GM19240 (cell line): ENCODE data around the gene HOXD8.

Experiments used
- DNase-seq: peaks from one replicate; pipeline ENCODE4 v3.0.0; 2011; ENCODE audit warnings: low spot score; ENCODE audit not compliant: insufficient read length

Gene HOXD8

DNA sequence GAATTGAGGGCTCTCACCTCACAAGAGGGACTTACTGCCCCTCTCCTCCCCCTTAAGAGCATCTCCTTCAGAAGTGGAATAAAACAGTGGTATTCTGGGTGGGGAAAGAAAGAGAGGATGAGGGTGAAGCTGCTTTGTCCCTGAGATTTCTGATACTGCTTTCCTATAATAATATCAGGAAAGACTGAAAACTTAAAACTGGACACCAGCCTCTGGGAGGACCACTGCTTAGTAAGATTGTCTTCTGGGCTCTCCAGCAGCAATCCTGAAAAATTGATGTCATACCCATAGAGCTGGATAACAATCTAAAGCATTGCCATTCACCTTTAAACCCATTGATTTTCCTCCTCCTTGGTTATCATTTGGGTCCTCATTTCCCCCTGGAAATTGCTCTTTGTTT, 17.1 kb downstream of the HOXD8 start:
- no peak for DNase-seq

DNA sequence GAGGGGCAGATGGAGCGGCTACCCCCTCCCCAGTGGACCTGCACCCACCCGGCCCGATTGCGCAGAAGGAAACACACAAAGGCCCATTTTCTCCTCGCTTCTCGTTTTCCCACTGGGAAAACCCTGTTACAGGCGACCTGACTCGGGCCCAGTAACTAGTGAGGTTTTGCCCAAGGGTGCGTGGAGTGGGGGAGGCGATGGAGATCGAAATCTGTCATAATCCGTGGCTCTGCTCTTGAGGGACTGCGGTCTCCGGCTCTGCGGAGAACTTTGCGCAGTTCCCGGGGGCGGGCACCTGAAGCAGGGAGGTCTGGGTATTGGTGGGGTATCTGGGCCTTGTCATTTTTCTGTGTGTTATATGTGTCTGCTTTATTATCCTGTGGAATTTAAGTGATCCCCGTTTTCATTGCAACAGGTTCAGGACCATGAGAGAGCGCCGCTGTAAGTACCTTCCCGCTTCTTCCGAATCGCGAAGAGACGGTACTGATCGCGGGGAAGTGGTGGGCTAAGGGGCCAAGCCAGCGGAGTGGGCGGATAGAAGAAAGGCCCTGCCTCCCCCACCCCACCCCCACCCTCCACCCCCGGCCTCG, 17.8 kb downstream of the HOXD8 start:
- DNase-seq: no peak

- no peak for DNase-seq
Measured at GRCh38 chr2:176147800-176148496, 18.4 kb downstream of the HOXD8 start.

GRCh38 chr2:176148751-176149421, 19.4 kb downstream of the HOXD8 start:
- no peak for DNase-seq

GRCh38 chr2:176149481-176149938, 20.0 kb downstream of the HOXD8 start:
- no peak for DNase-seq

DNA sequence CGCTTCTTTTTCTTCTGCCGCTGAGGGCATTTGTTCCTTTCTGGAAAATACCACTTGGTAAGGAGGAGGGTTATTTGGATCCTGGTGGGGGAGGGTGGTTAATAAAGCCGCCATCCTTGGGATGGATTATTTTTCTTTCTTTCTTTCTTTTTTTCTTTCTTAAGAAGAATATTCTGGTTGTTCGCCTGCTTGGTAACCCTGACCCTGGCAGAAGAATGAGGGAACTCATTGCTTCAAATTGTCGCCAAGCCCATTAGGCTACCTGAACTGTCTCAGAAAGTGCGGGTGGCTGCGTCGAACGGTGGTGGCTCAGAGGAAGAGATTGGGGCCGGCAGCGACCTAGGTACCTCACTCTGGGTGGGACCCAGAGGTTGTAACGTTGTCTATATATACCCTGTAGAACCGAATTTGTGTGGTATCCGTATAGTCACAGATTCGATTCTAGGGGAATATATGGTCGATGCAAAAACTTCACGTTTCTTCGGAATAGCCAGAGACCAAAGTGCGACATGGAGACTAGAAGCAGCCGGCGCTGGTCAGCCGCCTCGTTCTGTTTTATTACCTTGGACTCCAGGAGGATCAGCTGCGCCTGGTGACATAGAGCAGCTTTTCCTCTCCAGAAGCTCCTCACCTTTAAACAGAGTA, 20.6 kb downstream of the HOXD8 start:
- no peak for DNase-seq

DNA sequence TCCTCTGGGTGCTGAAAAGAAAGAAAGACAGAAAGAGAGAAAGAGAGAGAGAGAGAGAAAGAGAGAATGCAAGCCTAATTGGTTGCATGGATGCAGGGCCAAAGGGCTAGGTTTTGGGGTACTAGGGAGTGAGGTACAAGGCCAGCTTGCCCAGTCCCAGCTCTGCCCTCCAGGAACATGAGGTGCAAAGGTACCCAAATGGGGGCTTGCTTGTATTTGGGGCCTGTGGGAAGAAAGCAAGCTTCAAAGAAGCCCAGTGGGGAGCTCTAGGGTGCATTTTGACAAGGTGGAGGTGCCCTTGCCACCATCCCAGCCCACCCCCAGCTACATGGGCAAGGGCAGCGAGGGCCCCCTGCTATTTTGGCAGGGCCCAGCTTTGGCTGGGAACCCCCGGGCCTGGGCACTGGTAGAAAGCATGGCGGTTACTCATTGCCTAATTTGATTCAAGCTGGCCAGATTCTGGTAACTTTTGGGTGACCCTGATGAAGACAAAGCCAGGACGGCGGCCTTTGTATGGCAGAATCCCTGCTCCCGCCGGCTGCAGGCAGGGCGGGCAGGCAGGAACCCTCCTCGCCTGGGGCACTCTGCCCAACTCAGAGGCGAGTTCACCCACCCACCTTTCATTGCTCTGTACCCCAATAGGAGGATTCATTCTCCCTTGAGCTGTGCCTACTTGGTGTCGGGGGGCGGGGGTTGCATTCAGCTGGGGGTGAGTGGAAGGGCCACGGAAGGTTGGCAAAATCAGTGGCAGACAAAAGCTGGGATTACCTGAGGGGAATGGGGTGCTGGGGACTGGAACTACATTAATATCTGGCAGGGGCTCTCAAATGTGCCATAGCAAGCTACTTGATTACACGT, 21.3 kb downstream of the HOXD8 start:
- no peak for DNase-seq

DNA sequence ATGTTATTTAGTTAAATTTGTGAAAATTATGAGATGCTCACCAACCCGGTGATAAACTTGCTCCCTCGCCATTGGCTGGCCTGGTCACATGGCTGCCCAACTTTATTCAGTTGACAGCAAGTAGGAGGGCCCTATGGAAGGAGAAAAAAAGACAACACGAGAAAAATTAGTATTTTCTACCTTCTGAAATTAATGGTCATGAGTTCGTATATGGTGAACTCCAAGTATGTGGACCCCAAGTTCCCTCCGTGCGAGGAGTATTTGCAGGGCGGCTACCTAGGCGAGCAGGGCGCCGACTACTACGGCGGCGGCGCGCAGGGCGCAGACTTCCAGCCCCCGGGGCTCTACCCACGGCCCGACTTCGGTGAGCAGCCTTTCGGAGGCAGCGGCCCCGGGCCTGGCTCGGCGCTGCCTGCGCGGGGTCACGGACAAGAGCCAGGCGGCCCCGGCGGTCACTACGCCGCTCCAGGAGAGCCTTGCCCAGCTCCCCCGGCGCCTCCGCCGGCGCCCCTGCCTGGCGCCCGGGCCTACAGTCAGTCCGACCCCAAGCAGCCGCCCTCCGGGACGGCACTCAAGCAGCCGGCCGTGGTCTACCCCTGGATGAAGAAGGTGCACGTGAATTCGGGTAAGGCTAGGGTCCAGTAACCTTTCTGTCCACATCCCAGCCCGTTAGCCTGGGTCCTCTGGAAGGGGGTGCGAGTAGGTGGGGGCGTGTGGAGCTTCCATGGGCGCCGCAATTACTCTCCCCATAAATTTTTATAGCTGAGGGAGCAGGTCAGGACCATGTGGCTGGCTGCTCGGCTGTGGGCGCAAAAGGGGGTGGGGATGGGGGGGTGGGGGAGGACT, 22.2 kb downstream of the HOXD8 start, which contains the start of gene HOXD4:
TSS of gene HOXD4 (plus strand) at position 109 of the 846 bp plus-strand sequence. CDS start at position 193, 84 bp downstream.
- DNase-seq: no peak

DNA sequence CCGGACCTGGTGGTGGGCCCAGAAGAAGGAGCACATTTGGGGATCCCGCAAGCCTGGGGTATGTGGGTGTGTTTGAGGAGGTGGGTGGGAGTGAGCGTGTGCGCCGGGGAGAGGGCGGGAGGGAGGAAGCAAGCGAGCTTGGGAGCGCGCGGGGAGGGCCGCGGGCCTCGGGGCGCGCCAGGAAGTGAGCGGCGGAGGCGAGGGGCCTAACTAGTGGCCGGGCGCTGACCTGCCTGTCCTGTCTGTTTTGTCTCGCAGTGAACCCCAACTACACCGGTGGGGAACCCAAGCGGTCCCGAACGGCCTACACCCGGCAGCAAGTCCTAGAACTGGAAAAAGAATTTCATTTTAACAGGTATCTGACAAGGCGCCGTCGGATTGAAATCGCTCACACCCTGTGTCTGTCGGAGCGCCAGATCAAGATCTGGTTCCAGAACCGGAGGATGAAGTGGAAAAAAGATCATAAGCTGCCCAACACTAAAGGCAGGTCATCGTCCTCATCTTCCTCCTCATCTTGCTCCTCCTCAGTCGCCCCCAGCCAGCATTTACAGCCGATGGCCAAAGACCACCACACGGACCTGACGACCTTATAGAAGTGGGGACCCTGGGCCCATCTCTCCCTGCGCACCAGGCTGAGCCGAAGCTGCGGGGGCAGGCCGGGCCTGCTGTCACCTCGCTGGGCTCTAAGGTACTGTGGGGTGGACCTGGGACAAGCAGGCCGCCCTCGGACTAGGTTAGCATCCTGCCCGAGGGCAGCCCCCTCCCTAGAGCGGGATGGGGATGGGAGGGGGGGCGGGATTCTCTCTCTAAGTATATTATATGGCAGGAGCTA, 23.1 kb downstream of the HOXD8 start:
- DNase-seq: no peak

DNA sequence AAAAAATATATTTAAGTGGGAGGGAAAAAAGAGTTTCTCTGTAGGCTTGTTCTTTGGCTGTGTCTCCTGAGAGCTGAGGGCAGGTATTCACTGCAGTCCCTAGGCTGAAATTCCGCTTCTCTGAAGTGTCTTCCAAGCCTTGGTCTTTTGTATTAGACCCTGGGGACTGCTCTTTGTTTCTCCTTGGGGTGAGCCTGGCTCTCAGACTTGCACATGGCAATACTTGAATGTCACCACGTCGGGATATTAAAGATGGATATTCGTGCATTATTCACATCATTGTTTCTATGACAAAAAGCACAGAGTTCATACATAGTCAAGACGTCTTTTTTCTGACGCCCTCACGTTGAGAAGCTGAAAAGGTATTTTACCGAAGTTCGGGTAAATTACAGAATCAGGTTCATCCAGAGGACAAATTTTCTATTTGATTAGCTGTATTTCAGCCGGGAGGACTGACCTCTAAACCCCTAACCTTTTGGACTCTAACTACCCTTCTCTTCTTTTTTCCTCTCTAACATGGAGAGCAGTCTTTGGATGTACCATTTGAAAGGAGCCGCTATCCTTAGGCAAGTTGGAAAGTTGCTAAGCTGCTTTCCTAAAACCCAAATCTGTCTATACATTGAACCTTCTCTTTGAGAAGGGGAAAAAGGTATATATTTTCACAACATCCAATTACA, 25.2 kb downstream of the HOXD8 start:
- no peak for DNase-seq

DNA sequence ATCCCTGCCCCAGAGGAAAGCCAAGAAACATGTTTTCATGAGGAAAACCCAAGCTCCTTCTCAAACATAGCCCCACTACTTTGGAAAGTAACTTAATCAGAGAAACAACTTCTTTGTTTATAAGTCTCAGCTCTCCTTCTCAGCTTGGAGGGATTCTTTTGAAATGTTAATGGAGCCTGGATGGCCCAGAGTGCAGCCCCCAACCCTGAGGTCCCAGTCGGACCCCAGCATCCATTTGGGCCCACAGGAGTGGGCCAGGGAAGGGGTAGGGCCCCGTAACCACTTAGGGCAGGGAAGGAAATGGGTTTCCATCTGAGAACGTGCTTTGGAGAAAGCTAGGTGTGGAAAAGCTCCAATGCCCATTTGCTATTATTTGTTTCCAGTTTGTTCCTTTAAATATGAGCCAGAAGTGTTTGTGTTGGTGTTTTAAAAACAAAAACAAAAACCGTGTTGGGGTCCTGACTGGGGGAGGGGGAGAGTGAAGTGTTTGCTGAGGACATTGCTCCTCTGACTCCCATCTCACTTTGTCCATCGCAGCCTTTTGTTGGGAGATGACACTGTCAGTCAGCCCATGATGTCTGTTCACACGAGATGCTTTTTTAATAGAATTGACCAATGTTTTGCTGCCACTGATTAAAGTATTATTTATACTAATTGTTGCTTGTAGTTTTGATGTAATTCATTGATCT, 26.0 kb downstream of the HOXD8 start:
- DNase-seq: no peak

GRCh38 chr2:176156301-176156806, 26.8 kb downstream of the HOXD8 start:
- DNase-seq: no peak

- DNase-seq: no peak
Measured at GRCh38 chr2:176156807-176157498, 27.4 kb downstream of the HOXD8 start, which contains the start of gene HOXD3. TSS of gene HOXD3 (plus strand) at chr2:176157307. CDS start at chr2:176169115, 11,808 bp downstream.

DNA sequence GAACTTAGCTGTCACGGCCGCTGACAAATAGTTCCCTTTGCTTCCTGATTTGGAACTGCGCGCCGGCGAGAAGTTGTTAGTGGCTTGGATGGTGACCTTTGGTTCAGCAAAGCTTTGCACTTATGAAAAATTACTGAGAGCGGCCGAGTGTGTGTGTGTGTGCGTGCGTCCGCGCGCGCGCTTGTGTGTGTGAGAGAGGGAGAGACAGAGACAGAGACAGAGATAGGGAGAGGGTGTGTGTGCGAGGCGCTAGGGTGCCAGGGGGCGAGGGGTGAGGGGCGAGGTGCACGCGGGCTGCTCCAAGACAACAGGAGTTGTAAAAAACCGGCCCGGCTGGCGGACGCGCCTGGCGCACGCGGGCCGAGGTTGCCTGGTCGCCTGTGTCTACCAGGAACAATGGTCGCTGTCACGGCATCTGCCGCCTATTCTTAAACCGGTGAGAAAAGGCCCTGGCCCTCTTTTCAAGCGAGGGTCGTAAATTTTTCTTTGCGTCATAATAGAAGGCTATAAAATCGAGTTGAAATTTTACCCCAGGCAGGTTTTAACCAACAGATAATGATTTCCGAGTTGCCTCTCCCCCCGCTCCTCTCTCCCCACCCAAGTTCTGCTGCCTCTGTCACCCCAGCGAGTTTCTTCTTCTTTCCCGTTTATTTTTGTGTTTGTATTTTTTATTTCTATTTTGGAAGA, 28.1 kb downstream of the HOXD8 start:
- DNase-seq: no peak

DNA sequence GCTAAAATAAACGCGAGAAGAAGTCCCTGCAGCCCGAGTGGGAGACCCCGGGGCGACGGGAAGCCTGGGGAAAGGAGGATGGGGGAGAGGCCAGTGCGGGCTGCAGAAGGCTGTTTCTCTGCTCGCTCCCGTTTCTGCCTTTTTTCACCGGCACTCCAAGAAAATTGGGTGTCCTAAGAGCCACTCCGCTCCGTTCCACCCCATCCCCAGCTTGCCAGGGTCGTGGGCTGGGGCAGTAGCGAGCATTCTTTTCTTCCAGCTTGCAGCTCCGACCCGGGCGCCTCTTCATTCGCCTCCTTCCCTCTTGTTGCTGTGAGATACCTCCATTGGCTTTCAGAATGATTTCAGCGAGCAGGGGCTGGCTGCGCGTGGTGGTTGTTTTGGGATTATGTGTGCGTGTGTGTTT, 28.7 kb downstream of the HOXD8 start:
- no peak for DNase-seq

DNA sequence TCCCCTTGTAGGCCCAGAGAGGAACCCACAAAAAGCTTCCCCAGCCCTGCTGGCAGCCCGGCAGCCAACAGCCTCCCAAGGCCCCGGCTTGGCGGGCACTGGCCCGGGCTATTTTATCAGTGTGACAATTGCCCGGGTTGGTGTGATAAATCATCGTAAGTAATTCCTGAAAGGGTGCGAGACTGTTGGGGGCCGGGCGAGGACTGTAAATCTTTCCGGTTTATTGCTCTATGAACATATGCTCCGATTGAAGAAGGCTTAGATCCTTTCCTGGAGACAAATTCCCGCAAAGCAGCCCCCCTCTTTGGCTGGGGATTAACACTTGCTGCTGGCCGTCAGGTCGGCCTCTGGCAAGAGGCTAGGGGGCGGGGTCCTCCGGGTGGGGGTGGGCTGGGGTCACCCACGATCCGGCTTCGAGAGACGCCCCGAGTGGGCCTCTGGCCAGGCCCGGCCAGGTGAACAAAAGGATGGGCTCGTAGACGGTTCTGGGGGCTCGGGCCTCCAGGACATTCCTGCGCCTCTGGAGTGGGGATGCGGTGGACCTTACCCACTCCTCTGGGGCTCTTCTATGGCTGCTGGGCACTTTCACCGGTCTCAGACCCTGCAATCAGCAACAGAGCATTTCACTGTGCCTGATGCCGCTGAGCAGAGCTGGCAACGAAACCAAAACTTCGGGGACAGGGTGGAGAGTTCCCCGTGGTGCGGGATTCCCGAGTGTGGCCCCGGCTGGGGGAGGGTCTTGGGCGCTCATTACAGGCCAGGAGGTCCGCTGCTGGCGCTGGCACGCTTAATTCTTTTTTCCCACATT, 29.6 kb downstream of the HOXD8 start:
- DNase-seq: no peak
